GM18868 (cell line): ENCODE data around the gene SMOC2.

Source experiments
- ATAC-seq: cut with Tn5 transposase; IDR thresholded peaks from one replicate; pipeline ENCODE4 v1.9.1; 2021; ENCODE audit warnings: mild to moderate bottlenecking, moderate library complexity; ENCODE audit not compliant: unreplicated experiment

SMOC2 gene

GRCh38 chr6:168641446-168641845, 200.5 kb downstream of the SMOC2 start:
- ATAC-seq, result no peak

GRCh38 chr6:168643401-168643800, 202.4 kb downstream of the SMOC2 start:
- no peak for ATAC-seq

GRCh38 chr6:168645326-168645725, 204.3 kb downstream of the SMOC2 start:
- ATAC-seq, result no peak

GRCh38 chr6:168647271-168647670, 206.3 kb downstream of the SMOC2 start:
- no peak for ATAC-seq

- no peak for ATAC-seq
These were observed 207.5 kb downstream of the SMOC2 start for GRCh38 chr6:168648240-168649125.

GRCh38 chr6:168649209-168649608, 208.2 kb downstream of the SMOC2 start:
- no peak for ATAC-seq

- no peak for ATAC-seq
These were observed 209.7 kb downstream of the SMOC2 start for GRCh38 chr6:168650671-168651111.

- ATAC-seq, result no peak
These were observed 214.6 kb downstream of the SMOC2 start for GRCh38 chr6:168655462-168656152.

GRCh38 chr6:168658059-168658458, 217.1 kb downstream of the SMOC2 start:
- ATAC-seq, result no peak

- ATAC-seq, result no peak
These were observed 219.5 kb downstream of the SMOC2 start for GRCh38 chr6:168660400-168660945.

- no peak for ATAC-seq
These were observed 221.4 kb downstream of the SMOC2 start for GRCh38 chr6:168662301-168662936.

GRCh38 chr6:168663041-168663440, 222.1 kb downstream of the SMOC2 start:
- no peak for ATAC-seq

- ATAC-seq, result no peak
These were observed 224.0 kb downstream of the SMOC2 start for GRCh38 chr6:168664956-168665355.

- no peak for ATAC-seq
These were observed 225.2 kb downstream of the SMOC2 start for GRCh38 chr6:168666170-168666569.

- ATAC-seq, result no peak
These were observed 225.9 kb downstream of the SMOC2 start for GRCh38 chr6:168666699-168667427.

GRCh38 chr6:168667428-168667805, 226.4 kb downstream of the SMOC2 start:
- ATAC-seq, result no peak

GRCh38 chr6:168670401-168670985, 229.5 kb downstream of the SMOC2 start:
- no peak for ATAC-seq

GRCh38 chr6:168671028-168671862, 230.3 kb downstream of the SMOC2 start:
- no peak for ATAC-seq

GRCh38 chr6:168671863-168672546, 231.0 kb downstream of the SMOC2 start:
- no peak for ATAC-seq
